Head of caudate nucleus (tissue), 42 donors: ENCODE measurements around the gene INAVA.
"Not testable (repeated sequence)": the region's sequence is repeated elsewhere in the genome, so short reads cannot be mapped to it uniquely, and the experiment has no call there.

Experiments
- DNase-seq, 42 donors: peaks; one replicate each; pipeline versions ENCODE4 v3.0.0 to v3.0.0-alpha.2; 2020 to 2021; ENCODE audit warnings: mixed read lengths in 7 of 42
- intact Hi-C: fragments of 100-400 bp; cut with DNase I; formaldehyde crosslinking; loops from one replicate; pipeline ENCODE4 v1.15.0; 2022

Gene INAVA

DNA sequence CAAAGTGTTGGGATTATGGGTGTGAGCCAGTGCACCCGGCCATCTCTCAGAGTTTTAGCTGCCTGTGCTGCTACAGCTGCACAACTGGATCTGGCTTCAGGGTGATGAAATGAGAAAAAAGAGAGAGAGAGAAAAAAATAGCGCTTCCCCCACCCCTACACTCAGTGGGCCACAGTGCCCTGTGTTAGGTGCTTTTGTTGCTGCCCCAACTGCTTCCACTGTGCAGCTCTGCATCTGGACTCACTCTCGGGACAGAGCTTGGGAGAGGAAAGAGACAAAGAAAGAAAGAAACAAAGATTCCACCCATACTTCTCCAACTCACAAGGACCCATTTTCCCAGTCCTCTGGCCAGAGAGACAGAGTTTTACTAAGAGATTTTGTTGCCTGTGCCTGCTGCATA lies 50.4 kb downstream of the INAVA start:
- DNase-seq, result peak in 1 of 42 donors; percentile 25
- intact Hi-C loops, result no loop called here

DNA sequence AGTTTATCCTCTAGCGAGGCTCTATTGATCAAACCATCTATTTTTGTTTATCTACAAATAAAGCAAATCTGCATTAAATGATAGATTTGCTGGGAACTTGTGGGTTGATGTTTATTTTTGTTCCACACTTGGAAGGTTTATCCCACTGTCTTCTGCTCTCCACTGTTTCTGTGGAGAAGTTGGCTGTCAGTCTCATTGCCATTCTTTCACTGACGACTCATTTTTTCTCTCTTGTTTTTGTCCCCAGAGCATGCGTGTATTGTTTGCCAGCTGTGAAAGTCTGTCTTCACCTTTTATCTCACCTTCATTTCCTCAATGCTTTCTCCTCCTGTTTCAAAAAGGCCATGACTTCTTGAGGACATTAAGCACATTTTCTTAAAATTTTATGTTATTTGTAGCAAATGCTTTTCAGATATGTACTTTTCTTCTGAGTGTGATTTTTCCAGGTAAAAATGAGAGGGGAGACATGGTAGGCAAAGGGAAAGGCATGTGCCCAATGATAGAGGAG lies 52.4 kb downstream of the INAVA start:
- intact Hi-C loops, result no loop called here
- no peak for DNase-seq

DNA sequence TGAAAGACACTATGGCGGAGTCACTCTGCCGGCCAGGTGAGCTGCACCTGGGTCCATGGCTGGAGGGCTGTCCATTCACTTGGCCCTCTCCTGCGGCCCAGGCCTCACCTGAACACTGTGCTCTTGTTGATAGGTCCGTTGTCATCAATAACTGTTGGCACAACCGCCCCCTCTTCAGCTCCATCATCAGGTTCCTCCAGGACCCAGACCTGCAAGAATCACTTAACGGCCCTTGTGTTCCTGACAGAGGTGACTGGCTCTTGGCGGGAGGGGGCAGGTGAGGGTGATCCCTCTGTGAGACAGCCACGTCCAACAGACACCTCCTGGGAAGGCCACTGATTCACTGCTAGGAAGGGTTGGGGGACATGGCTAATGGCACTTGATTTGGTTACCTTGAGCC lies 54.9 kb downstream of the INAVA start:
- intact Hi-C loops, result no loop called here
- peak in 1 of 42 donors; percentile 15 for DNase-seq

DNA sequence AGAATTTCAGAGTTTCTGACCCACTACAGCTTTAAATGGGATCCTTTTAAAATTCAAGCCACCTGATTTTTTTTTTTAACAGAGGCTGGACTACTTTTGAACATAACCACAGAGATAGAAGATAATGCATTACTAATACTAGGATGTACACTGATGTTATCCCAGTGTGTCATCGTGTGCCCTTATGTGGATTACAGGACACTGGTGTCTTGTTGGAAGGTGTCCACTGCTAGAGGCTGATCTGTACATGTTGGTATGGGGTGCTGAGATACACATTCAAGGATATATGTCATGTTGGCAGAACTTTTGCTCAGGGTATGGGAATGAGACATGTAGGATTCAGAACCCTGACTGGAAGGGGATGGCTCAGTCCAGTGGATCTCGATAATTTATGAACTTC lies 56.3 kb downstream of the INAVA start:
- DNase-seq, result no peak
- intact Hi-C loops, result no loop called here

DNA sequence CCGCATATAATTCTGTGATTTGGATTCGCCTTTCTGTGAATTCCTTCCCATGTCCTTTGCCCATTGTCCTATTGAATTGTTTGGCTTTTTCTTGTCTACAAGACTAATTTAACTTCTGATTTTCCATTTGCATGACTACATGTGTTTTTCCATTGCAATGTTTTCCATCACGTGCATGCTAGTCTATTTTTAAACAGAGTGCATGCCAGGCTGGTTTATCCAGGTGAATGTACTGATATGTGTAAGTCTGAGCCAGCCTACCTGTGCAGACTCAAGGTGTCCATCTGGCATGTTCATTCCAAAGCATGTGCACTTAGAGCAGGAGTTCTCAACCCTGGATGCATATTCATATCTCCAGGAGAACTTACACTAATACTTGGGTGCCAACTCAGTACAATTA lies 59.7 kb downstream of the INAVA start:
- intact Hi-C loops, result no loop called here
- DNase-seq, result no peak

DNA sequence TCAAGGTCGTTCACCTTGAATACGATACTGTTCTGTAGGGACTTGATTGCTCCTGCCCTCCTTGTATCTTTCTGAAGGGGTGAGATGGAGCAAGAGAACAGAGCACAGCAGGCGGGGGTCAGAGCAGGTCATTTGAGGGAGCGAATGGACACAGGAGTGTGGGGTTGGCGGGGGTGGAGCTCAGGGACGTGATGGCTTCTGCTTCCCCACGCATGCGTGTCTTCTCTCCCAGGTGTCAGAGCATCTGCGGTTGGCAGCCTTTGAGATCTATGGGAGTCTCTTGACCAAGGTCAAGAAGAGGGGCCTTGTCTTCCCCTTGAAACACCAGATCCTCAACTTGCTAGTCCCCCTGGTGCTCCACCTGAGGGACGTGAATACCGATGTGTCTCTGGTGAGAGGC lies 63.9 kb downstream of the INAVA start:
- intact Hi-C loops, result no loop called here
- DNase-seq, result peak in 5 of 42 donors; percentile 2 to 27 (median 18)

DNA sequence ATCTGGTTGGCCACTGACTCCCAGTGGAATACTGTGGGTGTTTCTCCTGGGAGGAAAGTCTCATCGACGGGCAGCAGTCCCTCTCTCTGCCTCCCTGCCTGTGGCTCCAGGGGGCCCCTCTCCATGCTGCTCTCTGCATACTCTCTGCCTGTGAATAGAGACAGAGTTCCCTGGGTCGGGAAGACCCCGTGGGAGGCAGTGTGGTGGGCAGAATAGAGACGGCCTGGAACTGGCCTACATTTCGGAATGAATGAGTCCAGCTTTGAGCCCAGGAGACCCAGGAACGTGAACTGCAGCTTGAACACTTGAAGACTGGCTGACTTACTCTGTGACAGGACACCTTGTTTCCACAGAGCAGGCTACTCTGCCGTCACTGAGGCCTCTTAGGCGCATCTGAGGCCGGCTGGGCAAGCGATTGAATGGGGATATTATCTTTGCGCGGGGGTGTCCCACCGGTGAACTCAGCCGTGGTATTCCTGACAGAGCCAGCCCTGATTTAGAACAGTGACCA lies 64.8 kb downstream of the INAVA start:
- DNase-seq, result peak in 9 of 42 donors; percentile 20 to 50 (median 30)
- intact Hi-C loops, result no loop called here

DNA sequence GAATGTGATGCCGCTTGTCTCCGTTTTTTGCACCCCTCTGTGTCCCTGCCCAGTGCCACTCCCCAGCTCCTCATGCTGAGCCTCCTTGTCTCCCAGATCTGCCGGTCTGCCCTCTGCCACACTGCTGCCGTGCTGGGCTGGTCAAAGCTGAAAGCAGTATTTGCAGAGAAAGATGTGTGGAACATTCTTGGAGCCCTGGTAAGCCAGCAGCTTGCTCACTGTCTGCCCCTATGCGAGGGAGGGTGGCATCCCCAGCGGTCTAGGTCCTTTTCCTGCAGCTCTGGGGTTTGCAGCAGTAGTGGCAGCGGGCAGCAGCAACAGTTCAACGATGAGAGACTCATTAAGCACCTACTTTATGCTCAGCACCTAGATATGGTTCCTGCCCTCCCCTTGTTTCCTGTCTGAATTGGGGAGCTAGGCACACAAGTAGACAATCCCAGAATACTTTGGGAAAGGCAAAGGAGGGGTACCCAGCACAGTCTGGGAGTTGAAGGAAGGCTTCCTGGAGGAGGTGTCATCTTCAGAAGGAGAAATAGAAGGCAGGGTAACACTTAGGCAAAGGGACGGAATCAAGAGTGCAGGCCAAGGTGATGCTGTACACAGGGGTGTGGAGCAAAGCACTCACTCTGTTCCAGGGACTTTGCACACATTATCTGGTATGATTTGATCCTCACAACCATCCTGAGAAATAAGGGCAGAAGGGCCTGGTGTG lies 65.7 kb downstream of the INAVA start:
- intact Hi-C loops, result no loop called here
- DNase-seq, result peak in 3 of 42 donors; percentile 4 to 24 (median 10)

DNA sequence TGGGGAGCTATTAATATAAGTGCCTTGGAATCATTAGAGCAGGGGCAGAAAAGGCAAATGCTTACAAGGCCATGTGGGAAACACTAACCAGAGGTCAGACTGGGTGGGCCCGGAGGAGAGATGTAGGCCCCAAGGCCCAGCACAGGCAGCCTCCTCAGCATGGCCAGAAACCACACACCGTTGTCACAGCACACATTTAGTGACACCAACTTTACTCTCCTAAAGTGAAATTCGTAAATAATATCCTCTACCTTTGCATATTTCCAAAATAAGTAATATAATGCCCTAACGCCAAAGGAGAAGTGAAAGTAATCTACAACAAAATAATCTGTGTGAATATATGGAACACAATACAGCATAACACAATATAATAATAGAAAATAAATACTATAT lies 66.2 kb downstream of the INAVA start:
- peak in 2 of 42 donors; percentile 1 to 5 for DNase-seq
- intact Hi-C loops, result no loop called here

DNA sequence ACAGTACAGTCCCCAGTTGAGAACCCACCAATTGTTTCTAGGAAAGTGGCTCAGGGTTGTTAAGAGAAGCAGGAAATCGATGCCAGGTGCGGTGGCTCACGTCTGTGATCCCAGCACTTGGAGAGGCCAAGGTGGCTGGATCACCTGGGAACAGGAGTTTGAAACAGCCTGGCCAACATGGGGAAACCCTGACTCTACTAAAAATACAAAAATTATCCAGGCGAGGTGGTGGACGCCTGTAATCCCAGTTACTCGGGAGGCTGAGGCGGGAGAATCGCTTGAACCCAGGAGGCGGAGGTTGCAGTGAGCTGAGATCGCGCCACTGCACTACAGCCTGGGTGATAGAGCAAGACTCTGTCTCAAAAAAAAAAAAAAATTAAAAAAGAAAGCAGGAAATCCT lies 67.5 kb downstream of the INAVA start:
- DNase-seq, result peak in 2 of 42 donors; percentile 6 to 16
- intact Hi-C loops, result not testable (repeated sequence)

DNA sequence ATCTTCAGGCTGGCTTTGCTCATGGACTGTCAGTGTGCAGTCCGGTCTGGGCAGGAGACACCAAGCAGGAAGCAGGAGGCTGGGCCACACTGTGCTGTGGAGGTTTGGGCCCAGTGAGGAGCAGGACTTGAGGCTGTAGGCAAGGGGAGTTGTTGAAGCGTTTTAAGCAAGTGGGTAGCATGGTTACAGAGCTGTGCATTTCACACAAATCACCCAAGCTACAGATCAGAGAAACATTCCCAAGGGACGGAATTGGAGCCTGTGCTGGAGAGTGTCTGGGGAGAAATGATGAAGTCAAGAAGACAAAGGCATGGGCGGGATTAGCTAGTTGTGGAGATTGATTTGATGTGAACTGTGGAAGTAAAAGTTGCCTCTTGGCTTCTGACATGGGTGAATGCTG lies 67.9 kb downstream of the INAVA start:
- DNase-seq, result peak in 3 of 42 donors; percentile 5 to 24 (median 12)
- intact Hi-C loops, result no loop called here

DNA sequence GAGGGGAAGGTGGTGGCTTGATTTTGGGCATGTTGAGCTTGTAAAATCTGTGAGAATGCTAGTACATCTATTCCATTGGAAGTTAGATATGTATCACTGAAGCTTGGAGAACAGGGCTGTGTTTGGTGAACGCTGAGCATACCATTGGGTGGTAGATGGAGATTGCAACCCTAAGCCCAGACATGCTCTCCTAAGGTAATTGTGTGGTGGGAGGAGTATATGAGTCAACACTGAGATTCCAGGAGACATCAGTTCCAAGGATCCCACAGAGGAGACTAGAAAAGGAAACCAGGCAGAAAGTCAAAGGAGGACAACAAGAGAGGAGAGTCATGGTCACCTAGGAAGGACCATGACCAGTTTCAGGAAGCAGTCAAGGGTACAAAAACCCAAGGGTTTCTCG lies 68.4 kb downstream of the INAVA start:
- intact Hi-C loops, result no loop called here
- DNase-seq, result no peak

DNA sequence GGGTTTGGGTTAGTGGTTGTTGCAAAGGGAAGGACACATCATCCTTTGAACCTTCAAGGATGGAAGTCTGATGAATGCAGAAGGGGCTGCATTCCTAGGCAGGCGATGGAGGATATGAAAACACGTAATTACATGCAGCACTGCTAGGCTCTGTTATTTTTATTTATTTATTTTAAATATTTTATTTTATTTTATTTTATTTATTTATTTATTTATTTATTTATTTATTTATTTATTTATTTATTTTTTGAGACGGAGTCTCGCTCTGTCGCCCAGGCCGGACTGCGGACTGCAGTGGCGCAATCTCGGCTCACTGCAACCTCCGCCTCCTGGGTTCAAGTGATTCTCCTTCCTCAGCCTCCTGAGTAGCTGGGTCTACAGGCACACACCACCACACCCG lies 69.2 kb downstream of the INAVA start:
- intact Hi-C loops, result not testable (repeated sequence)
- peak in 1 of 42 donors; percentile 7 for DNase-seq
